GM20000 (cell line): Measurements from ENCODE around the gene C10orf143.

Source experiments
- DNase-seq: peaks from one replicate; pipeline ENCODE4 v3.0.0; 2012; ENCODE audit warnings: low spot score
- TF ChIP-seq, protein P1 (sequence below): IDR thresholded peaks from 2 replicates; pipeline ENCODE4 v1.5.1; 2012; ENCODE audit warnings: mild to moderate bottlenecking, control low read depth; ENCODE audit errors: extremely low read depth, missing control alignments

C10orf143 gene

DNA sequence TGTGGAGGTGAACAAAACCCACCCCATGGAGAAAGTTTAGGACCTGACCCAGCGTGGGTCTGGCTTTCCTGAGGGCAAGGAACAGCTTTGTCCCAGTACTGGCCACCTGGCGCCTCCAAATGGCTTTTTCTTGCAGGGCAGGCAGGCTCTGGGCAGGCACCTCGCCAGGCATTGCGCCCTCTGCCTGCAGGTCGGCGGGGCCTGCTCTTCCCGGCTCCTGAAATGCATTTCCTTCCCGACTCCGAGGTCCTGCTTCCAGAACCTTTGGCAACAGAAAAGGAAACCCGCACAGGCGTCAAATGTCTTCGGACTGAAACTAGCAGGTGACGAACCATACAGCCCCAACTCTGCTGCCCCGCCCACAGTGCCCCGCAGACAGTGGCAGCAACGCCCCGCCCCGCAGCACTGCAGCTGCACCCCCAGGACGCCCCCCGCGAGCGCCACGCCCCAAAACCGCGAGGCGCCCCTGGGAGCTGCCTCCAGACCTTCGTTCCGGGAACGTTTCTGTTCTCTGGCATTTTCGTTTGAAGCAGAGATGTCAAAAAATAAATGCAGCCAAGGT lies 65.5 kb downstream of the C10orf143 start:
- TF ChIP-seq, protein P1, sequence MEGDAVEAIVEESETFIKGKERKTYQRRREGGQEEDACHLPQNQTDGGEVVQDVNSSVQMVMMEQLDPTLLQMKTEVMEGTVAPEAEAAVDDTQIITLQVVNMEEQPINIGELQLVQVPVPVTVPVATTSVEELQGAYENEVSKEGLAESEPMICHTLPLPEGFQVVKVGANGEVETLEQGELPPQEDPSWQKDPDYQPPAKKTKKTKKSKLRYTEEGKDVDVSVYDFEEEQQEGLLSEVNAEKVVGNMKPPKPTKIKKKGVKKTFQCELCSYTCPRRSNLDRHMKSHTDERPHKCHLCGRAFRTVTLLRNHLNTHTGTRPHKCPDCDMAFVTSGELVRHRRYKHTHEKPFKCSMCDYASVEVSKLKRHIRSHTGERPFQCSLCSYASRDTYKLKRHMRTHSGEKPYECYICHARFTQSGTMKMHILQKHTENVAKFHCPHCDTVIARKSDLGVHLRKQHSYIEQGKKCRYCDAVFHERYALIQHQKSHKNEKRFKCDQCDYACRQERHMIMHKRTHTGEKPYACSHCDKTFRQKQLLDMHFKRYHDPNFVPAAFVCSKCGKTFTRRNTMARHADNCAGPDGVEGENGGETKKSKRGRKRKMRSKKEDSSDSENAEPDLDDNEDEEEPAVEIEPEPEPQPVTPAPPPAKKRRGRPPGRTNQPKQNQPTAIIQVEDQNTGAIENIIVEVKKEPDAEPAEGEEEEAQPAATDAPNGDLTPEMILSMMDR, result no peak

DNA sequence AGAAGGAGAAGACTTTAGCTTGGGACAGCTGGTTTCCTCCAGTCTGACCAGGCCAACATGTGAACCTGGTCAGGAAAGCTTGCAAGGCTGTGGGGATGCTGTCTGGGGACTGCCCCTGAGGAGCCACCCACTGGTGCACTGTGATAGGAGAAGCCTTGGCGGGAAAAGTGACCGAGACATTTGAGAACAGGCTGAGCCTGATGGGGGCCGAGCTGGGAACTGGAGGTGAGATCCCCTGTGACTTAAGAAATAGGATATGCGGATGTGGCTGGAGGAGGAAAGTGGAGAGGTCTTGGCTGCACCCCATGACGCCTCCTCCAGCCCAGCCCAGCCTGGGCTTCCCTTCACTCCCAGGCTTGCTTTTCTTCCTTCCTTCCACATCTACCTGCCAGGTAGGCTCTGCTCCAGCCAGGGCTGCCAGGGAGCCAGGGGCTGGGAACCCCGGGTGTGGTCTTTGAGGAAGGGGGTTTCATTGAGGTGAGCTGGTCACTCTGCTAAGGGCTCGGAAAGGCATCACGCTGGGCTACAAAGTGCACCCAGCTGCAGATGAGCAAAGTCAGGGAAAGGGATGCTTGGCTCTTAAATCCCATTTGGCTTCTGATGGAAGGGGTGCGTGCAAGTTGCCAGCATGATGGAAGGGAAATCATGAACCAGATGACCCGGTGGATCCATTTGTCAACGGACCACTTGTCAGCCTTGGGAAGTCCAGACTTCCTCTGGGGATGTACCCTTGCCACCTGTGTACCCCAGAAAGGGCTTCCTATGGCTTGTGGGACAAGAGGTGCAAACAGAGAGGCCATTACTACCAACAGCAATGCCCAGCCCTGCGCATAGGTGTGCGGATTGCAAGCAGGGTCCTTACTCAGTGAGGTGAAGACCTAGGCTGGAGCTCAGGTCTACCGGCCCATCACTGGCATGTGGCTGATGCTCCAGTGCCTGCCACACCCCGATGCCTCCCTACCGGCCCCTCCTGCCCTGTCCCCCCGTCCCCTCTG lies 66.3 kb downstream of the C10orf143 start:
- TF ChIP-seq, protein P1, result no peak
- DNase-seq, result no peak

More for the DNA sequence above, 65.5 kb downstream of the C10orf143 start:
- DNase-seq, result no peak

DNA sequence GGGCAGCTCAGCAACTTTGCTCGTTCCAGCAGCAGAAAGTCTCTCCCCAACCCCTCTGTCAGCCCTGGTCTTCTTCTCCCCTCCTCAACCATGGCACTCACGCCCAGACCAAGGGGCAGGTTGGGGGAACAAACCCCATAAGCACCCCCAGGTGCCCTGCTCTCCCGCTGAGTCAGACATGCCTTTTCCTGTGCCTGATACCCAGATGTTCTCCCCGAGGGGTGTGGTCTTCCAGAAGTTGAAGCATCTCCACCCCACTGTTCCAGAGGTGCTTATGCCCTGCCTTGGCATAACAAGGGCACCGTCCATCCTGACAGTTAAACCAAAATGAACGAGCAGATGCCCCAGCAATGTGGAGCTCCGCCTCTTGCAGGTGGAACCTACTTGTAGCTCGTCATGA lies 67.1 kb downstream of the C10orf143 start:
- TF ChIP-seq, protein P1, result no peak
- no peak for DNase-seq

DNA sequence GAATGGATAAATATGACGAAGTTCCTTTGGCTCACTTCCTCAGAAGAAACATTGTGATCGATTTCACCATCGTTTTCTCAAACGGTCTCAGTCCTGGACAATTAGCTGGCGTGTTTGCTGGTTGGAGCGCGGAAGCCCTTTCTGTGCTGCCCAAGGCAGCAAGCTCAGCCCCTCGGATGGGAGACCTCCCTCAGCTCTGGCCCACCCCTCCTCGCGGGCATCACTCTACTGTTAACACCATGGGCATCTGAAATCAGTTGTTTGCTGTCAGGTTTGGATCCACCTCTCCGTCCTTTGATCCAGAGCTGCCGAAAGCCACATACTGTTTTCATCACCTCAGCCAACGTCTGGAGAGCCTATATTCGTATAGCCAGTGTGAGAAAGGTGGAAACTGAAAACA lies 68.2 kb downstream of the C10orf143 start:
- TF ChIP-seq, protein P1, result no peak
- no peak for DNase-seq

DNA sequence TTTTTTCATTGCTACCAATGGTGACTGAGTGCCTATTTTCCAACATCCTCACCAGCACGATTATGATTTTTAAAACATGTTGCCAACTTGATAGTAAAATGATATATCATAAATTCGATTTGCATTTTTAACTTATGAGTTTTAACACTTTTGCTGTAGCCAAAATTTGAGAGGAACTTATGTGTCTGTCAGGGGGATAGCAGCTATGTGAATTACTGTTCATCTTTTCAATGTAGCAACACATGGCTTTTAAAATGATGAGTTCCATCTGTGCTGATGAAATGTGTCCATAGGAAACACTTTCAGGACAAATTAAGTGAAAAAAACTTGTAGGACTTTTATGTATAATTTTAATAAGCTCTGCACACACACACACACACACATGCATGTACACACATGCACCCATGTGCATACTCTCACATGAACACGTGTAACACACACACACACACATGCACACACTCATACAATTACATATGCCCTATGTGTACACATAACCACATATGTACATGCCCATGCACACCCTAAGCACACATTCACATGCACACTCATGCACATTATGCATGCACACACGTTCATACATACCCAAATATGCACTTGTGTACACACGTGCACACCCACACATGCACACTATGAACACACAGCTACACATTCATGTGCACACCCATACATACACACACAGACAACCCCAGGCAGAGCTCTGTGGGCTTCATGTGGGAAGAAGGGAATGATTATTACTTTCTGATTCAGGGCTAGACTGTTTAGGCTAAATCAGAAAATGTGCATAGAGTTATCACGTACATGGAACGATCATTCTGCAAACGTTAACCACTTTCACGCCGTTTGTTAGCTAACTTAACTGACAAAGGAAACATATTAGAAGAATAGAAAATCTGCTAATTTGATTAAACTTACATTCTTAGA lies 68.9 kb downstream of the C10orf143 start:
- no peak for DNase-seq

DNA sequence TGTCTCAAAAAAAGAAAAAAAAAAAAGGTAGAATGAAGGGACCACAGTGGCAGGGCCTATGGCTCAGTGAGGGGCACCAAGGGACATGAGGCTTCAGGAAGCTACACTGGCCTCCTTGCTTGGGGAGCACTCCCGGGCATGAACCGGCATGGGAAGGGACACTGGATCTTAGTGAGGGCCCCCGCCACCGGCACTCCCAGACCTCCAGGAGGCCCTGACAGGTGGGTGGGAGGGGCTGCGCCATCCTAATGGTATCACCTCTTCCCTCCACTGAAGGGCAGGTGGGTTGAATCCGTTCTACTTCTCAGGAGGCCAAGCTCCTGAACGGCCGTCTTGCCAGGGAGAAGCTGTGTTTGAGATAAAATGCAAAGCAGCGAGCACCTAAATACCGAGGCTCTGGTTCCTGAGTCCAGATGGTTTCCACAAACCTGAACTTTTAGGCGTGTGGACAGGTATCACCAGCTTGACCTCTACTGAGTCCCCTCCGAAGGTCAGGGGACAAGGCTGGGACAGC lies 69.8 kb downstream of the C10orf143 start:
- no peak for DNase-seq
- TF ChIP-seq, protein P1, result no peak

More for the DNA sequence above, 68.9 kb downstream of the C10orf143 start:
- TF ChIP-seq, protein P1, result no peak
